Stimulated activated CD4-positive, alpha-beta T cell treated with anti-CD3 and anti-CD28 coated beads, Interleukin-4, amount 100 ng/mL, for 48 hours (primary cell): ENCODE data around the gene WDR46.

ENCODE experiments used
- DNase-seq, 2 donors: peaks; one replicate each; pipeline ENCODE4 v3.0.0-alpha.2; 2020; ENCODE audit warnings: low read depth in 2 of 2

Gene WDR46

DNA sequence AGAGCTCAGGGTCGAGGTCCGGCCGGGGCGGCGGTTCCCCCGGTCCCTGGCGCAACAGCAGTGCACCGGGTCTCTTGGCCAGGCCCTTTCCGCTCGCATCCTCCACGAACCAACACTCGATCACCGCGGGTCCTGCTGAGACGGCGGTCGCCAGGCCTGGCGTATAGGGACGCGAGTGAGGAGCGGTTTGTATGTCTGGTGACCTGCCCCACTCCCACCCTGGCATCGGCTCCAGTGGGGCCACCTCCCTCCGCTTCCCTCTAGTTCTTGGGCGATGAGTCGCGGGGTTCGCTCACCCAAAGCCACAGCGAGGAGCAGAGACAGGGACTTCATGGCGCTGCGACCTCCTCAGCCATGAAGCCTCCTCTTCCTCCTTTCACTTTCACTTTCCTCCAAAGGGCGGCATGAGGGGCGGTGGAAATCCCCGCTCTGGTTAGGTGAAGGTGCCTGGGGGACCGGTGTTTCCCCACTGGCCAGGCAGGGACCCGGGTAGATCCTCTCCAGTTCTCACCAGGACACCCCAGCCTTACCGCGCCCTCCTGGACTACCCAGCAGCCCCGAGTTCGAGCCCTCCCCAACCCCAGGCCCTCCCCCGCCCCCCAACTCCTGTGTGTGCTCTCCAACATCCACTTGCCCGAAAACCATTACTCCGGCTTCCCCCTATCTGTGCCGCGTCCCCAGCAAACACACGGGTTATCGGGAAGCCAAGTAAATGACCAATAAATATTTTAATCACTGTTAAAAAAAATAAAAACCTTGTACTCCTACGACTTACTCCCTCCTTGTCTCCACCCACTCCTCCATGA lies 24.9 kb upstream of the WDR46 start, which contains the start of gene TAPBP:
TSS of gene TAPBP (minus strand) at position 370 of the 806 bp plus-strand sequence. CDS start at position 333, 37 bp downstream.
- peak; percentile 65 to 80 for DNase-seq

DNA sequence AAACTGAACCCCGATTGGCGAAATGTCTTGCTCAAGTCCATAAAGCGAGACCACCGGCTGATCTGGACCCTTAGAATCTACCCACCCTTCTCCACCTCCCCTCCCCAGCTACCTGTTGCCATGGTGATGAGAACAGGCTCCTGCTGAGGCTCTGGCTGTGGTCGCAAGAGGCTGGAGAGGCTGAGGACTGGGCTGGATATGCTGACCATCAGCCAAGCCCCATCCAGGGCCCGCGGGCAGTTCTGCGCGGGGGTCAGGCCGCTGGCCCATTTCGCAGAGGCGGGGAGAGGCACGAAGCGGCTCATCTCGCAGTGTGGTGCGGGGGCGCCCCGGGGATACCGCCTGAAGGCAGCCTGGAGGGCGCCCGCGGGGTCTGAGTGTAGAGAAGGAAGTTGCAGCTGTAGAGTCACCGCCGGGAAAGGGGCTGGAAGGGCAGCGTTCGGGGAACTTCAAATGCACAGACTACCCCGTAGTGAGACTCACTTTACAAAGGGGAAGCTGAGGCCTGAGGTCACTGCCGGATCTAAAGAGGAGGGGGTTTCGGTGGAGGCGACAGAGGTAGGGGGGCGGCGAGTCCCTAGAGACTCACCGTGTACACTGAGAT lies 24.2 kb upstream of the WDR46 start:
- DNase-seq: peak; percentile 37 to 43

DNA sequence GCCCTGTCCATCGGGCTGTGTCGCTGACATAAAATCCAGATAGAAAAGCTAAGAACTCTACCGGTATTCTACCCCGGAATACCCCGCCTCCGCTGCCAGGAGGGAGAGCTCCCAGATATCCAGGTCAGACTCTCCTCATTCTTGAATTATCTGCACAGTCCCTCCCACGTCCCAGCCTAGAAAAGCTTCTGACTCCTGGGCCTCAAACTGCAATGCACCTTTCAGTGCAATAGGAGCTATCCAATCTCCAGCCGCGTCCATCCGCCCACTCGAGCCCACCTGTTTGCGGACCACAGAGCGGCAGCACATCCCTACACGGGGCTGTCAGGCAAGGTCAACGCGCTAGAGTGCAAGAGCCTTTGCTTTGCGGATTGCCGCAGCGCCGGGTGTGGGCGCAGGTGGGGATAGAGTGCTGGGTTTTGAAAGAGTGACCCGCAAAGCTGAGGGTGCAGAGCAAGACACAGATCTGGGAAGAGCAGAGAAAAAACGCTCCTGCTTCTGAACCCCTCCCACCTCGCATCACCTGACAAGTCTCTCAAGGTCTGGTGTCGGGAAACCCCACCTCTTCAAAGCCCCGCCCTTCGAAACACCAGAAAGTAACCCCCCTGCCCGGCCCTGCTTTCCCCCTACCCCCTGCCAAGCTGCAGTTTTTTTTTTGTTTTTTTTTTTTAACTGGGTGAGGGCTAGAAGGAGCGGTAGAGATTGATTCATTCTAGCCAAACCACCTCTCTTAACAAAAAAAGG lies 23.5 kb upstream of the WDR46 start:
- peak; percentile 66 to 74 for DNase-seq

DNA sequence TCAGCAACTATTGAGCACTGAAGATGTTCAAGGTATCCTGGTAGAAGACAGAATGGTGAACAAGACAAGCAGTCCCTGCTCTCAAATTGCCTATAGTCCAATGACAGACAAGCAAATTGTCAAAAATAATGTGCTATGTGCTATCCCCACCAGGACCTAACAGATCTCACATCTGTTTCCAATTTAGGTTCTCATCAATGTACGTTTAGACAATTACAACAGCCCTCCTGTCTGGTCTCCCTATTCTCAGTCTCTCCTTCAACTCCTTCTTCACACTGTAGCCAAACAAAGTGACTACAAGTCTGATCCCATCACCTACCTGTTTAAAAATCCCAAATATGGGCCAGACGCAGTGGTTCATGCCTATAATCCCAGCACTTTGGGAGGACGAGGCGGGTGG lies 17.3 kb upstream of the WDR46 start:
- no peak for DNase-seq

DNA sequence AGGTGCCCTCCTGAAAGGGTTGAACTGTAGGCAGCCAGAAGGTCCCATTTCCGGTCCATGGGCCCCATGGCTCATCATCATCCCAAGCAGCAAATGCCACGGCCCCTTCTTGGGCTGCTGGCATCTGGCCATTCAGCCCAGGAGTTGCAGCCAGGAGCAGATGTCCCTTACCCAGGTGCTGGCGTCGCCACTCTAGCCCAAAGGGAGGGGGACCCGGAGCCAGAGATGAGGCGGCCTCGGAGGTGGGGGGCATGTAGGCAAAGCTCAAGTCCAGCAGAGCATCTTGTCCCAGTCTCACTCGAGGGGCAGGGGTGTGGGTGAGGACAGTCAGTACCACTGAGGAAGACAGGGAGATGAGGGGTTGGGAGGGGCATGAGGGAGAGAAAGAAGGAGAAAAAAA lies 16.0 kb upstream of the WDR46 start:
- DNase-seq: no peak

DNA sequence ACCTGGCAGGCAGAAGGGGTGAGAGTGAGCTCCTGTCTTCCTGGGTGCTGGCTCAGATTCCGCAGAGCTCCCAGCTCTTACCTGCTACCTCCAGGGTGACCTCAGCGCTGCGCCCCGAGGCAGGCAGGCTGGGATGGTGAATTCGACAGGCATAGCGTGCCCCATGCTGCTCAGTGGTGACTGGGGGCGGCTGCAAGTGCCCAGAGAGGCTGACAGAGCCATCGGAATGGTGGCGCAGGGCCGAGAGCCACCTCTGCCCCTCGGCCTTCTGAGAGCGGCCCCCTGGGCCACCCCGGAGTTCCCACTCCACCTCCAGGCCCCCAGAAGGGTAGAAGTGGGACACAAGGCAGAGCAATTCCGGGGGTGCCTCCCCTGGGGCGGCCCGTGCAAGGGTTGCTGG lies 15.2 kb upstream of the WDR46 start:
- DNase-seq: no peak

DNA sequence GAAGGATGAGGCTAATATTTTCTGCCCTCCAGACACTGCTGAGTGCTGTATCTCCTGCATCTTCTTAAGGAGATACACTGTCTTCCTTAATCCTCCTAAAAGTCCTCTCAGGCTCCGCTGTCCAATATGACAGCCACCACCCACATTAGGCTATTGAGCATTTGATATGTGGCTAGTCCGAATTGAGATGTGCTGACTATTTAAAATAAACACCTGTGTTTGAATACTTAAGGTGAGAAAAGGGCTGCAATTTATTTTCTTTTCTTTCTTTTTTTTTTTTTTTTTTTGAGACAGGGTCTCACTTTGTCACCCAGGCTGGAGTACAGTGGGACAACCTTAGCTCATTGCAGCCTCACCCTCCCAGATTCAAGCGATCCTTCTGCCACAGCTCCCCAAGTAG lies 12.8 kb upstream of the WDR46 start:
- DNase-seq: no peak

DNA sequence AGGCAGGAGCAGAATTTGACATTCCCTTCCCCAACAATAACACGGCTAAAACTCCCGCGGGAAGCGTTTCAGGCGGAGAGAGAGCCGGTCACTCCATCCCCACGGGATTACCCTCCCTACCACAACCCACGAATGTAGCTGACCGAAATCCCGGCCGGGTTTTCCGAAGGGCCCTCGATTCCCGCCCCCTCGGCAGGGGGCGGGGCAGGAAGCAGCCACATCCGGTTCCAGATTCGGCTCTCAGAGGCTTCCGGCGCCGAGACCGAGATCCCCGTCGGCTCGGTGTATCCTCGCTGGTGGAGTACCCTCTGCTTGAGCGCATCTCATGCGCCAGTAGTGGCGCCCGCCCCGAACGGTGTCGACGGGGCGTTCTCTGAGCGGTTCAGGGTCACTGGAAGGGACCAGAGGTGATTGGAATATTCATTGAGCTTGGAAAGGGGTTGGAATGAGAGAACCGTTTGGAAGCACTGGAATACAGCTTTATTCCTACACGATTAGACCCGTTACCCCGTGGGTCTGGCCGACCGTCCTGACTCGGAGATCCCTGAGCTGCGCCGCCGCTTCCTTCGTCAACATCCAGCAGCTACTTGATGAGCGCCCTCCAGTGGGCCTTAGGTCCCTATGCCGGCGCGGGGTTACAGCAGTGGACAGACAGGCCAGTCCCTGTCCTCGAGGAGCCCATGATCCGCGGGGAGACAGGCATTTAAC lies 10.4 kb upstream of the WDR46 start:
- DNase-seq: peak; percentile 87 to 93

DNA sequence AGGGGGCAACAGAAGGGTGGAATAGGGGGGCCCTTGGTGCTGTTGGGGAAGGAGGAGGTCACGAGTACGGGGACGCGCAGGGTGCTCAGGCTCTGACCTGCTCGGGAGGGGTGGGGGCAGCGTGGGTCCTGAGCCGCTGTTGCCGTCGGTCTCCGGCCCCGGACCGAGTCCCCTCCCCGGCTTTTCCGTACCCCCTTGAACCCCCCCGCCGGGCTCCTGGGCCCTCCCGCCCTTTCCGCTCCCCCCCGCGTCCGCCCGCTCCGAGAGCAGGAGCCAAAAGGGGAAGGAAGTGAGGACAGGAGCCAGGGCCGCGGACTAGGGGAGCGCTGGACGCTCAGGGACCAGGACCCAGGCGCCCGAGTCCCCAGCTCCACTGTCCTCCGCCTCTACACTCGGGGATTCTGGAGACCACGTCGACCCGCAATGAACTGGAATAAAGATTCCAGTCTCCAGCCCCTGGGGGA lies 9.8 kb upstream of the WDR46 start, which contains the start of gene RGL2:
TSS of gene RGL2 (minus strand) at position 170 of the 464 bp plus-strand sequence. CDS start 332 bp downstream, outside the sequence.
- DNase-seq: peak; percentile 39 to 45

- DNase-seq: peak in 1 of 2 donors; percentile 58
Observed at GRCh38 chr6:33297956-33298772, 9.1 kb upstream of the WDR46 start.

DNA sequence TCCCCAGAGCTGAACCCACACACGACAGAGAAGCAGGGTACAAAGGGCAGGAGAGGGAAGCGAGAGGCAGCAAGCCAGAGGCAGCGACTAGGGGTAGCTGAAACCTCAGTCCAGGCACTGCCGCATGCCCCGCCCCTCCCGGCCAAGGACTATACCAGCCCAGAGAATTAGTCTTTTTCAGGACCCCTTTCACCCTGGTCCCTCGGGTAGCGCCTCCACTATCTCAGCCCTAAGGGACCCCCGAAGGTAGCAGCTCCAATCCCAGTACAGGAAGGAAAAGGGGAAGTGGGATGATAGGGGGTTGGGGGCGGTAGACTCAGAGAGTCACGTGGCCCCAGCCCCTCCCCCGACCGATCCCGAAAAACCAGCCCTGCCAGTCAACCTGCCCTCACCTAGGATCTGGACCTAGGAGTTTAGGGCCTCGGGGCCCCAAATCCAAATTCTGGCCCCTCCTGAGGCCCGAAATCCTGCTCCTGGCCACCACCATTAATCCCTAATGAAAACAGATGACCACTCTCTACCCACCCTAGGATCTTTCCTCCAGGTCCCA lies 8.4 kb upstream of the WDR46 start:
- DNase-seq: no peak

- no peak for DNase-seq
Observed at GRCh38 chr6:33296797-33297405, 7.9 kb upstream of the WDR46 start.

DNA sequence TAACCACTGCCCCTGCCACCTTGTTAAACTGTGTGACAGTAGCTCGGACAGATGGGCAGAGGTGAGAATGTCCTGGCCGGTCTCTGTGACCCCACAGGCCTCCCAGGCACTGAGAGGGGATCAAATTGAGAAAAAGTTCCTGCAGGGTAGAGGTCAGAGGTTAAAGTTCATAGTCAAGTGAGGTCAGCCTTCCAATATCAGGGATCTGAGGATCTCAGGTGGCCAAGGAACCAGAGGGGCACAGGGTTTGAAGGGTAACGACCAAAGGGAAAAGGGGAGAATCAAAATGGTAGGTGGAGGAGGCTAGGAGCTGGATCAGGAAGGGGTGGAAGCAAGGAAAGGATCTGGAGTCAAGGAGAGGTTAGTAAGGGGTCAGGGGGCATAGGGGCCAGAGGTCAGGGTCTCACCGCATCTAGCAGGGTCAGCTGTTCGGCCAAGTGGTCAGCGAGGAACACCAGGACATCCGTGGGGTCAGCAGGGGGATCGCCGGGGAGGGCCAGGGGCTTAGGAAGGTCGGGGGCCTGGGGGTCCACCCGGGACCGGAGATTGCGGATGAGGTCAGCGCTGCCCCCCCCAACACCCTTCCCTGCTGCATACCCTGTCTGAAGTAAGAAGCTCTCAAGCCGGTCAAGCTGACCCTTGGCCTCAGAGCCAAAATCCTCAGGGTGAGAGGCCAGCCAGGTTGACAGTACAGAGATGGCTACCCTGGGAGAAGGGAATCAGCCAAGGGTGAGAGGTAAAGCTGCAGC lies 6.8 kb upstream of the WDR46 start:
- DNase-seq: no peak

DNA sequence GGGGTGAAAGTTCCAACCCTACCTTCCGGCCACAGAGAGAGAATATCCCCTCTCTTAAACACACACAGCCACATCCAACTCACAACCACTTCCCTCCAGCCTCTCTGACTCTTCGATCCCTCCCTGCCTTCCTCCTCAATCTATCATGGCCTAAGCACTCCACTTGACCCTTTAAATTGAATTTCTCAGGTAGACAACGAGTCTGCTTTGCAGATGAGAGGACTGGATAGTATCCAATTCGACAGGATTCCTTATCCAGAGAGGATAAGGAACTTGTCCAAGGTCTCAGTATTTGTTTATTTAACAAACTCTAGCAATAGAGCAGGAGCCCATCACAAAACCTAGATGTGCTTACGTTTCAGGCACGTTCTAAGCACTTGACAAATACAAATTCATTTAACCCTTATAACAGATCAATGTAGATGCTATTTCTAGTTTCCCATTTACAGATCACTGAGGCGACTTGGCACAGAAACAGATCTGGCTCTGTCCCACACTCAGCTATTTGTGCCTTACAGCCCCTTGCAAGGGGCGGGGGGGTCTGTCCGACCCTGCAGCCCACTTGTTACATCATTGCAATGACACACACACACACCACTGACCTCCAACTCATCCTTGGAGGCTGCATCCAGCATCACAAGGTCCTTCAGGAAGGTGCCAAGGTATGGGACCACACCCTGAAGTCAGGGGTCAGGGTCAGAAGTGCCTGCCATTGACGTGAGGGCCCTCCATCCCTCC lies 5.2 kb upstream of the WDR46 start:
- no peak for DNase-seq

GRCh38 chr6:33292996-33293682 lies 4.1 kb upstream of the WDR46 start:
- no peak for DNase-seq

DNA sequence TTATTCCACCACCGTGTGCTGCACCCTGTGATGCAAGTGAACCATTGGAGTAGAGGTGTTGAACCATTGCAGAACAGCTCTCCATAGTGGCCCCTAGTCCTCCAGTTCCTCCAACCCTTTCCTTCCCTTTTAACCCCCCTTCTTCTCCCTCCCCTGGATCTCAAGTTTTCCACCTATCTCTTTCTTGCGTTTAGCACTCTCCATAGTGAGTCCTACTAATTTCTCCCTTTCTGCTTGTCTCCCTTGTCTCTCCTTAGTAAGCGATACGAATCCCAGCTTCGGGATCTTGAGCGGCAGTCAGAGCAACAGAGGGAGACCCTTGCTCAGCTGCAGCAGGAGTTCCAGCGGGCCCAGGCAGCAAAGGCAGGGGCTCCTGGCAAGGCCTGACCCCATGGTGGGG lies 1.4 kb upstream of the WDR46 start:
- DNase-seq: no peak

- DNase-seq: no peak
Observed at GRCh38 chr6:33289784-33290315, 811 bp upstream of the WDR46 start.
